ENCODE measurements around the gene SAMD4B. TPM values are rescaled to one million over a fixed set of nuclear protein-coding genes. Genes with fewer than 3 reads are reported as not detected.

The SAMD4B gene
- total and polyA plus RNA-seq, 12 donors = 35.5 to 92.8 (median 49.8) TPM

GRCh38 chr19:39427707-39428106 lies 85.5 kb downstream of the SAMD4B start:
- TF ChIP-seq, protein P1, sequence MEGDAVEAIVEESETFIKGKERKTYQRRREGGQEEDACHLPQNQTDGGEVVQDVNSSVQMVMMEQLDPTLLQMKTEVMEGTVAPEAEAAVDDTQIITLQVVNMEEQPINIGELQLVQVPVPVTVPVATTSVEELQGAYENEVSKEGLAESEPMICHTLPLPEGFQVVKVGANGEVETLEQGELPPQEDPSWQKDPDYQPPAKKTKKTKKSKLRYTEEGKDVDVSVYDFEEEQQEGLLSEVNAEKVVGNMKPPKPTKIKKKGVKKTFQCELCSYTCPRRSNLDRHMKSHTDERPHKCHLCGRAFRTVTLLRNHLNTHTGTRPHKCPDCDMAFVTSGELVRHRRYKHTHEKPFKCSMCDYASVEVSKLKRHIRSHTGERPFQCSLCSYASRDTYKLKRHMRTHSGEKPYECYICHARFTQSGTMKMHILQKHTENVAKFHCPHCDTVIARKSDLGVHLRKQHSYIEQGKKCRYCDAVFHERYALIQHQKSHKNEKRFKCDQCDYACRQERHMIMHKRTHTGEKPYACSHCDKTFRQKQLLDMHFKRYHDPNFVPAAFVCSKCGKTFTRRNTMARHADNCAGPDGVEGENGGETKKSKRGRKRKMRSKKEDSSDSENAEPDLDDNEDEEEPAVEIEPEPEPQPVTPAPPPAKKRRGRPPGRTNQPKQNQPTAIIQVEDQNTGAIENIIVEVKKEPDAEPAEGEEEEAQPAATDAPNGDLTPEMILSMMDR (IDR thresholded peaks at IDR 0.05) = no peak
- WGBS, 2 donors = 91 to 94% methylated on average over 11 of the region's 11 CpGs
- Histone ChIP-seq H3K4me3 (no peak overlapping the region), H3K27ac (peak overlapping the region in 8 of 10 donors; percentile 78 to 91 (median 88)), H3K27me3 (no peaks in the 10 kb centered on the region), H3K36me3 (peaks cover 0 to 40% (median 9%) of the 10 kb centered on the region in 9 donors), H3K4me1 (peaks cover 10 to 39% (median 19%) of the 10 kb centered on the region in 9 donors), H3K9me3 (no peaks in the 10 kb centered on the region)
- ATAC-seq (no peak), DNase-seq (no peak)
- intact Hi-C loops (cut with DNase I) = no loop called here

GRCh38 chr19:39428283-39429112 lies 86.3 kb downstream of the SAMD4B start:
- 12 to 13% methylated on average over 22 to 23 of the region's 23 CpGs for WGBS, 2 donors
- peak; percentile 77 to 84 for DNase-seq
- intact Hi-C loops (cut with DNase I) = no loop called here
- TF ChIP-seq, protein P1 (IDR thresholded peaks at IDR 0.05) = no peak
- peak; percentile 82 to 88 (median 84) for ATAC-seq
- Histone ChIP-seq H3K4me3 (peak overlapping the region in 5 of 10 donors; percentile 0 to 20 (median 13)), H3K27ac (peak overlapping the region; percentile 68 to 91 (median 87)), H3K4me1 (peaks cover 10 to 42% (median 20%) of the 10 kb centered on the region in 9 donors), H3K27me3 (no peaks in the 10 kb centered on the region), H3K9me3 (no peaks in the 10 kb centered on the region), H3K36me3 (peaks cover 0 to 40% (median 17%) of the 10 kb centered on the region in 9 donors)

DNA sequence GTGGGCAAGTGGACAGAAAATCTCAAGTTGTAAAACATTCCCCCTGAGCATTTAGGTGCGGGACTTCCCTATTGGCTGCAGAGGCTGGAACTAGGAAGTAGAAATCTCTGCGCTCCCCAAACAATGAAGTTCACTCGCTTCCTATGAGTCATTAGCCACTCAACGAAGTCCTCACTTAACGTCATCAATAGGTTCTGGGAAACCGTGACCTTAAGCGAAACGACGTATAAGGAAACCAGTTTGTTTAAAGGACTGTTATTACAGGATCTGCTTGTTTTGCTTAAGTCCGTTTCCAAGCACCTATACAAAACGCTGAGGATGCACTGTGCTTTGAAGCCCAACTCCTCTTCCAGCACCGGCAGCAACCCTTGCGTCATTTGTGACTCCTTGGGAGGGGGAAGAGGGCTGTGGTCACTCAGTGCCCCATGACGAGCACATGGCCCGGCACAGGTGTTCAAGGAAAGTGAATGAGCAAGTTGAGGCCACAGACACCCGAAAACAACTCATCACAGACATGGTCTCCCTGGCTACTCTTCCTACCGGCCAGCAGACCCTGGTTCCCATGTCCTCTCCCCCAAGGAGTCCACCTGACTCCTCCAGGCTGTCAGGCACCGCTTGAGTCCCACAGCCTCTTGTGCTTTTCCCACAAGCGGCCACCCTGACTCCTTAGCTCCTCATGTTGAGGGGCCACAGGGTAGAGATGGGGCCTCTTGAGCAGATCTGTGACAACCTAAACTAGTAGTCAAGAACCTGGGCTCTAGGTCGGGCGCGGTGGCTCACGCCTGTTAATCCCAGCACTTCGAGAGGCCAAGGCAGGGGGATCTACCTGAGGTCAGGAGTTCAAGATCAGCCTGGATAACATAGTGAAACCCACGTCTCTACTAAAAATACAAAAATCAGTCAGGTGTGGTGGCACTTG lies 88.7 kb downstream of the SAMD4B start:
- ATAC-seq = peak in 6 of 8 donors; percentile 7 to 65 (median 26)
- Histone ChIP-seq H3K9me3 (no peaks in the 10 kb centered on the region), H3K4me3 (peak overlapping the region in 4 of 10 donors; percentile 16 to 25 (median 18)), H3K27ac (peak overlapping the region in 9 of 10 donors; percentile 38 to 97 (median 78)), H3K36me3 (peaks cover 0 to 34% (median 26%) of the 10 kb centered on the region in 9 donors), H3K27me3 (no peaks in the 10 kb centered on the region), H3K4me1 (peaks cover 19 to 59% (median 41%) of the 10 kb centered on the region in 9 donors)
- TF ChIP-seq, protein P1 (IDR thresholded peaks at IDR 0.05) = no peak
- intact Hi-C loops (cut with DNase I) = no loop called here
- peak in 1 of 2 donors; percentile 48 for DNase-seq
- 63 to 65% methylated on average over 25 of the region's 25 CpGs for WGBS, 2 donors

GRCh38 chr19:39432677-39433025 lies 90.4 kb downstream of the SAMD4B start:
- 85 to 97% methylated on average over 8 of the region's 8 CpGs for WGBS, 2 donors
- DNase-seq = no peak
- H3K4me1 ChIP-seq = peaks cover 19 to 67% (median 46%) of the 10 kb centered on the region in 9 donors
- H3K27me3 ChIP-seq = peaks cover 0 to 3% (median 0%) of the 10 kb centered on the region in 7 donors
- H3K9me3 ChIP-seq = no peaks in the 10 kb centered on the region
- no peak for ATAC-seq
- H3K36me3 ChIP-seq = peaks cover 0 to 34% (median 26%) of the 10 kb centered on the region in 9 donors
- intact Hi-C loops (cut with DNase I) = loop anchor here in 1 of 10 donors (2.0 kb wide), 1 partner anchor 18 kb away; no protein-coding TSS in a partner anchor
- no peak overlapping the region for H3K4me3 ChIP-seq
- TF ChIP-seq, protein P1 (IDR thresholded peaks at IDR 0.05) = no peak
- H3K27ac ChIP-seq = peak overlapping the region in 2 of 10 donors; percentile 78 to 97

All from heart right ventricle (tissue), 16 donors.